Common myeloid progenitor, CD34-positive (primary cell): ENCODE data around the gene TMEM209.

Experiments used
- CTCF ChIA-PET: fragments of 350-600 bp; sonication (Branson Sonifier 250); formaldehyde crosslinking; loops from one replicate; lab custom pipeline; 2021; ENCODE audit warnings: antibody characterized with exemption; lab: Charles Lee
- POLR2A ChIA-PET: fragments of 350-600 bp; sonication (Branson Sonifier 250); formaldehyde crosslinking; loops from one replicate; lab custom pipeline; 2021; ENCODE audit warnings: antibody characterized with exemption; lab: Charles Lee
- DNase-seq, 3 donors: peaks; one replicate each; pipeline versions ENCODE4 v3.0.0 to v3.0.0-alpha.2; 2013
- H3K27ac ChIP-seq, 2 experiments: 1 replicate in 1 of 2; 2 replicates in 1 of 2; pipeline ENCODE4 v1.7.0; 2013; ENCODE audit warnings: inconsistent platforms in 2 of 2, low read length in 2 of 2, mild to moderate bottlenecking in 2 of 2, low read depth in 1 of 2, moderate library complexity in 1 of 2; ENCODE audit not compliant: severe bottlenecking in 2 of 2, insufficient read depth in 1 of 2, poor library complexity in 1 of 2
- H3K27me3 ChIP-seq, 5 experiments: replicated peaks in 2 of 5; 1 replicate in 3 of 5; 2 replicates in 2 of 5; pipeline versions ENCODE4 v1.6.1 to v1.7.0; 2013; ENCODE audit warnings: low read length in 4 of 5, mild to moderate bottlenecking in 2 of 5, moderate library complexity in 2 of 5, inconsistent platforms in 1 of 5; ENCODE audit not compliant: insufficient read depth in 5 of 5, control insufficient read depth in 4 of 5
- H3K36me3 ChIP-seq, 4 experiments: 1 replicate in 2 of 4; 2 replicates in 2 of 4; pipeline versions ENCODE4 v1.6.1 to v1.7.0; 2013; ENCODE audit warnings: low read length in 3 of 4, control low read depth in 1 of 4, mild to moderate bottlenecking in 1 of 4; ENCODE audit not compliant: control insufficient read depth in 4 of 4, insufficient read depth in 4 of 4
- H3K4me1 ChIP-seq, 4 experiments: 1 replicate in 3 of 4; 2 replicates in 1 of 4; pipeline versions ENCODE4 v1.6.1 to v1.7.1; 2013; ENCODE audit warnings: low read length in 3 of 4, mild to moderate bottlenecking in 3 of 4, control low read depth in 1 of 4, inconsistent platforms in 1 of 4, moderate library complexity in 1 of 4; ENCODE audit not compliant: control insufficient read depth in 4 of 4, insufficient read depth in 4 of 4; ENCODE audit errors: control extremely low read depth in 1 of 4
- H3K4me3 ChIP-seq, 7 experiments: 1 replicate in 4 of 7; 2 replicates in 3 of 7; pipeline versions ENCODE4 v1.5.1 to v1.7.0; 2013; ENCODE audit warnings: mild to moderate bottlenecking in 7 of 7, low read length in 6 of 7, moderate library complexity in 6 of 7, inconsistent platforms in 2 of 7, low read depth in 2 of 7, control low read depth in 1 of 7; ENCODE audit not compliant: insufficient read depth in 4 of 7, control insufficient read depth in 1 of 7; ENCODE audit errors: extremely low read depth in 1 of 7
- H3K9me3 ChIP-seq, 5 experiments: 1 replicate in 4 of 5; 2 replicates in 1 of 5; pipeline versions ENCODE4 v1.6.1 to v1.7.1; 2013; ENCODE audit warnings: low read length in 4 of 5, mild to moderate bottlenecking in 2 of 5, inconsistent platforms in 1 of 5, low read depth in 1 of 5, moderate library complexity in 1 of 5; ENCODE audit not compliant: control insufficient read depth in 4 of 5, insufficient read depth in 2 of 5; ENCODE audit errors: control extremely low read depth in 1 of 5
- WGBS: methylation state at CpG from one replicate; pipeline ENCODE4 v1.1.5; 2013; ENCODE audit not compliant: insufficient coverage; 5-methylcytosine and 5-hydroxymethylcytosine counted together

Gene TMEM209

GRCh38 chr7:130118801-130119200 is 86.4 kb downstream of the TMEM209 start:
- POLR2A ChIA-PET, result interaction anchor here (0.6 to 0.7 kb wide), 2 partner anchors 94 to 1210 kb away, joined by 3 read pairs; no protein-coding TSS in a partner anchor
- no peak overlapping the region for H3K27ac ChIP-seq
- CTCF ChIA-PET, result no interaction called here
- 94% methylated on average over 4 of the region's 4 CpGs for WGBS
- no peak overlapping the region for H3K4me3 ChIP-seq
- no peak for DNase-seq
- H3K4me1 ChIP-seq, result peaks cover 0 to 5% (median 1%) of the 10 kb centered on the region in 4 experiments
- H3K9me3 ChIP-seq, result no peaks in the 10 kb centered on the region
- no peaks in the 10 kb centered on the region for H3K27me3 ChIP-seq
- peaks cover 3 to 34% (median 23%) of the 10 kb centered on the region in 4 experiments for H3K36me3 ChIP-seq

- no peak overlapping the region for H3K27ac ChIP-seq
- ChIA-PET CTCF (interaction anchor here (0.6 kb wide), 1 partner anchor 9 kb away, joined by 3 read pairs; no protein-coding TSS in a partner anchor), POLR2A (no interaction called here)
- DNase-seq, result no peak
- peaks cover 3 to 30% (median 23%) of the 10 kb centered on the region in 4 experiments for H3K36me3 ChIP-seq
- H3K9me3 ChIP-seq, result no peaks in the 10 kb centered on the region
- no peaks in the 10 kb centered on the region for H3K27me3 ChIP-seq
- H3K4me1 ChIP-seq, result peaks cover 0 to 8% (median 2%) of the 10 kb centered on the region in 4 experiments
- WGBS, result 97% methylated on average over 4 of the region's 5 CpGs
- no peak overlapping the region for H3K4me3 ChIP-seq
These were observed 86.9 kb downstream of the TMEM209 start for GRCh38 chr7:130118294-130118693.

- no peak for DNase-seq
- Histone ChIP-seq H3K4me3 (no peak overlapping the region), H3K36me3 (peaks cover 0 to 13% (median 3%) of the 10 kb centered on the region in 4 experiments), H3K27ac (no peak overlapping the region), H3K4me1 (peaks cover 0 to 8% (median 2%) of the 10 kb centered on the region in 4 experiments), H3K27me3 (no peaks in the 10 kb centered on the region), H3K9me3 (no peaks in the 10 kb centered on the region)
- ChIA-PET CTCF (interaction anchor here (1.3 to 1.4 kb wide), 2 partner anchors 10 to 720 kb away, joined by 3 to 6 read pairs; no protein-coding TSS in a partner anchor), POLR2A (no interaction called here)
- WGBS, result 94% methylated on average over 2 of the region's 2 CpGs
These were observed 90.4 kb downstream of the TMEM209 start for GRCh38 chr7:130114776-130115175.
